HEK293T (cell line): ENCODE data around the gene VPS72.

Experiments used
- FOXA1 ChIP-seq: fragments of 450-650 bp; IDR thresholded peaks from 2 replicates; pipeline ENCODE4 v1.6.1; 2016; ENCODE audit warnings: mild to moderate bottlenecking
- FOXM1 ChIP-seq: fragments of 450-650 bp; IDR thresholded peaks from 2 replicates; pipeline ENCODE4 v1.6.1; 2017; ENCODE audit warnings: mild to moderate bottlenecking, borderline replicate concordance
- HDGF ChIP-seq: fragments of 450-650 bp; IDR thresholded peaks from 2 replicates; pipeline ENCODE4 v1.6.1; 2017; ENCODE audit warnings: antibody characterized with exemption, borderline replicate concordance
- LEF1 ChIP-seq: fragments of 450-650 bp; IDR thresholded peaks from 2 replicates; pipeline ENCODE4 v1.6.1; 2017; ENCODE audit warnings: mild to moderate bottlenecking, borderline replicate concordance

- TF ChIP-seq HDGF (no peak), LEF1 (no peak), FOXM1 (no peak), FOXA1 (no peak)
These were observed 24.7 kb downstream of the VPS72 start for GRCh38 chr1:151165281-151165737.
